Trophoblast cell (in vitro differentiated cells and primary cell): Measurements from ENCODE around the gene SH3GLB2.

ENCODE experiments used
- DNase-seq, 2 donors: peaks; one replicate each; pipeline ENCODE4 v3.0.0-alpha.2; 2016
- H2AFZ ChIP-seq: 2 replicates; pipeline ENCODE4 v1.6.1; 2013; ENCODE audit warnings: low read length, moderate library complexity, mild to moderate bottlenecking; ENCODE audit not compliant: insufficient read depth, poor library complexity
- H2AK5ac ChIP-seq: 2 replicates; pipeline ENCODE4 v1.6.1; 2013; ENCODE audit warnings: mild to moderate bottlenecking, low read length
- H2BK120ac ChIP-seq: 2 replicates; pipeline ENCODE4 v1.6.1; 2013; ENCODE audit warnings: low read length, mild to moderate bottlenecking, moderate library complexity; ENCODE audit not compliant: insufficient read depth, poor library complexity
- H2BK12ac ChIP-seq: 2 replicates; pipeline ENCODE4 v1.6.1; 2013; ENCODE audit warnings: mild to moderate bottlenecking, low read length, moderate library complexity
- H2BK5ac ChIP-seq: 2 replicates; pipeline ENCODE4 v1.6.1; 2013; ENCODE audit warnings: low read length, low read depth, moderate library complexity, mild to moderate bottlenecking; ENCODE audit not compliant: poor library complexity
- H3K14ac ChIP-seq: 2 replicates; pipeline ENCODE4 v1.6.1; 2013; ENCODE audit warnings: mild to moderate bottlenecking, low read length
- H3K18ac ChIP-seq: 2 replicates; pipeline ENCODE4 v1.6.1; 2013; ENCODE audit warnings: mild to moderate bottlenecking, low read length
- H3K23ac ChIP-seq: 2 replicates; pipeline ENCODE4 v1.6.1; 2013; ENCODE audit warnings: low read length
- H3K27ac ChIP-seq: 2 replicates; pipeline ENCODE4 v1.5.1; 2013; ENCODE audit warnings: low read depth, mild to moderate bottlenecking, inconsistent platforms, low read length, moderate library complexity
- H3K27me3 ChIP-seq: 2 replicates; pipeline ENCODE4 v1.6.1; 2013; ENCODE audit warnings: inconsistent platforms, mild to moderate bottlenecking, low read length, moderate library complexity; ENCODE audit not compliant: insufficient read depth
- H3K36me3 ChIP-seq, 2 experiments: 1 replicate in 1 of 2; 2 replicates in 1 of 2; pipeline ENCODE4 v1.6.1; 2013; ENCODE audit warnings: low read length in 2 of 2, mild to moderate bottlenecking in 2 of 2, moderate library complexity in 1 of 2; ENCODE audit not compliant: insufficient read depth in 2 of 2, control insufficient read depth in 1 of 2
- H3K4ac ChIP-seq: 2 replicates; pipeline ENCODE4 v1.6.1; 2013; ENCODE audit warnings: low read depth, mild to moderate bottlenecking, low read length, moderate library complexity
- H3K4me1 ChIP-seq, 2 experiments: 1 replicate in 1 of 2; 2 replicates in 1 of 2; pipeline ENCODE4 v1.6.1; 2013; ENCODE audit warnings: low read length in 2 of 2, mild to moderate bottlenecking in 2 of 2, moderate library complexity in 1 of 2; ENCODE audit not compliant: insufficient read depth in 2 of 2, control insufficient read depth in 1 of 2
- H3K4me2 ChIP-seq: 2 replicates; pipeline ENCODE4 v1.6.1; 2013; ENCODE audit warnings: inconsistent platforms, mild to moderate bottlenecking, low read length, moderate library complexity
- H3K4me3 ChIP-seq: 2 replicates; pipeline ENCODE4 v1.5.1; 2013; ENCODE audit warnings: mild to moderate bottlenecking, low read depth, low read length, inconsistent platforms
- H3K79me1 ChIP-seq: one replicate; pipeline ENCODE4 v1.6.1; 2013; ENCODE audit warnings: low read length
- H3K79me2 ChIP-seq: 2 replicates; pipeline ENCODE4 v1.6.1; 2013; ENCODE audit warnings: low read length, mild to moderate bottlenecking; ENCODE audit not compliant: control insufficient read depth, insufficient read depth, poor library complexity
- H3K9ac ChIP-seq: 2 replicates; pipeline ENCODE4 v1.6.1; 2013; ENCODE audit warnings: mild to moderate bottlenecking, low read length
- H3K9me3 ChIP-seq: 2 replicates; pipeline ENCODE4 v1.6.1; 2013; ENCODE audit warnings: low read depth, mild to moderate bottlenecking, control low read depth, inconsistent platforms, low read length; ENCODE audit not compliant: insufficient read depth
- H4K12ac ChIP-seq: 2 replicates; pipeline ENCODE4 v1.6.1; 2013; ENCODE audit warnings: low read depth, mild to moderate bottlenecking, low read length, moderate library complexity
- H4K8ac ChIP-seq: 2 replicates; pipeline ENCODE4 v1.6.1; 2013; ENCODE audit warnings: low read depth, mild to moderate bottlenecking, low read length, moderate library complexity
- H4K91ac ChIP-seq: one replicate; pipeline ENCODE4 v1.6.1; 2013; ENCODE audit warnings: low read depth, mild to moderate bottlenecking, low read length, moderate library complexity
- WGBS: extraction: QIAGEN DNeasy Blood & Tissue Kit; methylation state at CpG from one replicate; pipeline ENCODE4 v1.1.7; 2013; ENCODE audit warnings: missing lambda C conversion rate; ENCODE audit not compliant: insufficient read length, insufficient coverage; ENCODE audit errors: extremely low coverage; 5-methylcytosine and 5-hydroxymethylcytosine counted together

Gene SH3GLB2

GRCh38 chr9:129027224-129027684 lies 877 bp downstream of the SH3GLB2 start:
- Histone ChIP-seq H4K12ac (peak overlapping the region; percentile 3), H3K27ac (peak overlapping the region; percentile 76), H3K36me3 (no peaks in the 10 kb centered on the region), H3K4ac (peak overlapping the region; percentile 81), H3K23ac (no peak overlapping the region), H3K18ac (peak overlapping the region; percentile 74), H2AFZ (no peak overlapping the region), H2AK5ac (peak overlapping the region; percentile 94), H2BK5ac (peak overlapping the region; percentile 60), H3K4me1 (peaks cover 32 to 36% of the 10 kb centered on the region in 2 experiments), H3K79me1 (peaks cover 24% of the 10 kb centered on the region), H3K79me2 (peaks cover 11% of the 10 kb centered on the region), H4K8ac (peak overlapping the region; percentile 34), H2BK120ac (peak overlapping the region; percentile 56), H3K9me3 (no peaks in the 10 kb centered on the region), H3K4me2 (peak overlapping the region; percentile 92), H3K9ac (no peak overlapping the region), H3K14ac (peak overlapping the region; percentile 78), H3K4me3 (peak overlapping the region; percentile 80), H2BK12ac (peak overlapping the region; percentile 24), H4K91ac (peak overlapping the region; percentile 60), H3K27me3 (no peaks in the 10 kb centered on the region)
- WGBS = no CpG with 5 or more reads among the region's 9 CpGs
- peak in 1 of 2 donors; percentile 14 for DNase-seq

- Histone ChIP-seq H2AK5ac (peak overlapping the region; percentile 99), H3K4me3 (no peak overlapping the region), H3K79me1 (peaks cover 24% of the 10 kb centered on the region), H4K8ac (peak overlapping the region; percentile 82), H3K18ac (peak overlapping the region; percentile 94), H3K4ac (peak overlapping the region; percentile 96), H3K9ac (no peak overlapping the region), H3K79me2 (peaks cover 11% of the 10 kb centered on the region), H3K14ac (peak overlapping the region; percentile 90), H2AFZ (peak overlapping the region; percentile 73), H3K27ac (peak overlapping the region; percentile 76), H2BK12ac (peak overlapping the region; percentile 92), H4K12ac (peak overlapping the region; percentile 82), H3K23ac (no peak overlapping the region), H3K27me3 (no peaks in the 10 kb centered on the region), H4K91ac (peak overlapping the region; percentile 97), H3K4me2 (peak overlapping the region; percentile 92), H3K9me3 (no peaks in the 10 kb centered on the region), H2BK5ac (peak overlapping the region; percentile 90), H2BK120ac (peak overlapping the region; percentile 97), H3K36me3 (no peaks in the 10 kb centered on the region), H3K4me1 (peaks cover 32 to 40% of the 10 kb centered on the region in 2 experiments)
- WGBS = no CpG with 5 or more reads among the region's 17 CpGs
- DNase-seq = peak; percentile 83 to 86
Observed at GRCh38 chr9:129026442-129027223, 1.5 kb downstream of the SH3GLB2 start.

GRCh38 chr9:129023908-129024233 lies 4.3 kb downstream of the SH3GLB2 start:
- Histone ChIP-seq H3K27me3 (no peaks in the 10 kb centered on the region), H3K79me2 (peaks cover 11% of the 10 kb centered on the region)

GRCh38 chr9:129023036-129023907 lies 4.9 kb downstream of the SH3GLB2 start:
- peak; percentile 93 to 94 for DNase-seq
- peaks cover 24% of the 10 kb centered on the region for H3K79me1 ChIP-seq
- no CpG with 5 or more reads among the region's 16 CpGs for WGBS

More at GRCh38 chr9:129023908-129024233, 4.3 kb downstream of the SH3GLB2 start:
- Histone ChIP-seq H2BK120ac (no peak overlapping the region), H3K23ac (no peak overlapping the region), H3K36me3 (peaks cover 2 to 5% of the 10 kb centered on the region in 2 experiments), H3K18ac (peak overlapping the region; percentile 4), H3K79me1 (peaks cover 24% of the 10 kb centered on the region), H3K4me1 (peaks cover 32 to 40% of the 10 kb centered on the region in 2 experiments), H3K14ac (peak overlapping the region; percentile 21), H4K8ac (no peak overlapping the region), H3K9me3 (no peaks in the 10 kb centered on the region), H2AK5ac (no peak overlapping the region), H4K91ac (peak overlapping the region; percentile 23), H3K4ac (no peak overlapping the region), H2AFZ (no peak overlapping the region), H3K4me3 (no peak overlapping the region), H2BK12ac (no peak overlapping the region), H3K27ac (peak overlapping the region; percentile 8), H3K4me2 (no peak overlapping the region), H4K12ac (no peak overlapping the region), H2BK5ac (peak overlapping the region; percentile 25), H3K9ac (no peak overlapping the region)
- peak; percentile 21 to 52 for DNase-seq
- no CpG with 5 or more reads among the region's 4 CpGs for WGBS

More at GRCh38 chr9:129023036-129023907, 4.9 kb downstream of the SH3GLB2 start:
- Histone ChIP-seq H4K12ac (no peak overlapping the region), H3K79me2 (peaks cover 11% of the 10 kb centered on the region), H2AK5ac (peak overlapping the region; percentile 1), H2BK12ac (peak overlapping the region; percentile 0), H4K8ac (no peak overlapping the region), H3K4me3 (no peak overlapping the region), H3K23ac (no peak overlapping the region), H3K18ac (peak overlapping the region; percentile 4), H3K4ac (peak overlapping the region; percentile 33), H3K14ac (peak overlapping the region; percentile 36), H2AFZ (no peak overlapping the region), H4K91ac (peak overlapping the region; percentile 23), H2BK5ac (no peak overlapping the region), H3K4me1 (peaks cover 32 to 40% of the 10 kb centered on the region in 2 experiments), H3K4me2 (no peak overlapping the region), H2BK120ac (no peak overlapping the region), H3K27me3 (no peaks in the 10 kb centered on the region), H3K9me3 (no peaks in the 10 kb centered on the region), H3K27ac (peak overlapping the region; percentile 8), H3K9ac (no peak overlapping the region), H3K36me3 (peaks cover 2 to 5% of the 10 kb centered on the region in 2 experiments)
